ENCODE results near the gene PITX1. TPM values are rescaled to one million over a fixed set of nuclear protein-coding genes. Genes with fewer than 3 reads are reported as not detected.
"Not testable (repeated sequence)": the region's sequence is repeated elsewhere in the genome, so short reads cannot be mapped to it uniquely, and the experiment has no call there.

The PITX1 gene
- total and polyA plus RNA-seq, 4 donors: 0.43 to 1.3 (median 0.72) TPM

- ATAC-seq (ENCODE audit: insufficient read depth, low FRiP score) (no peak), DNase-seq (no peak)
- Histone ChIP-seq H3K9ac (ENCODE audit: insufficient read depth in 1 of 2, low read length in 2 of 2) (no peak overlapping the region), H3K27ac (ENCODE audit: low read depth in 1 of 2, low read length in 1 of 2) (no peak overlapping the region), H3K4me1 (ENCODE audit: control insufficient read depth in 5 of 5, insufficient read depth in 5 of 5, low read length in 5 of 5) (peaks cover 0 to 4% (median 0%) of the 10 kb centered on the region in 5 donors), H3K27me3 (ENCODE audit: control insufficient read depth in 3 of 3, insufficient read depth in 3 of 3, low read length in 2 of 3) (peaks cover 0 to 6% (median 3%) of the 10 kb centered on the region in 3 donors), H3K9me3 (ENCODE audit: control insufficient read depth in 4 of 4, insufficient read depth in 3 of 4, low read length in 3 of 4) (no peaks in the 10 kb centered on the region), H3K36me3 (ENCODE audit: control insufficient read depth in 4 of 4, insufficient read depth in 4 of 4, low read length in 4 of 4) (no peaks in the 10 kb centered on the region), H3K4me3 (no peak overlapping the region)
- 94 to 100% methylated on average over 2 of the region's 2 CpGs for WGBS, 2 donors
- TF ChIP-seq CTCF (IDR thresholded peaks at IDR 0.05; ENCODE audit: control extremely low read depth, extremely low read depth): no peak
These were observed 40.9 kb downstream of the PITX1 start for GRCh38 chr5:134993161-134993560.

GRCh38 chr5:134992148-134992547 lies 41.9 kb downstream of the PITX1 start:
- no peak for ATAC-seq (ENCODE audit: insufficient read depth, low FRiP score)
- DNase-seq: no peak
- Histone ChIP-seq H3K36me3 (ENCODE audit: control insufficient read depth in 4 of 4, insufficient read depth in 4 of 4, low read length in 4 of 4) (no peaks in the 10 kb centered on the region), H3K4me3 (no peak overlapping the region), H3K9me3 (ENCODE audit: control insufficient read depth in 4 of 4, insufficient read depth in 3 of 4, low read length in 3 of 4) (no peaks in the 10 kb centered on the region), H3K9ac (ENCODE audit: insufficient read depth in 1 of 2, low read length in 2 of 2) (no peak overlapping the region), H3K27ac (ENCODE audit: low read depth in 1 of 2, low read length in 1 of 2) (no peak overlapping the region), H3K4me1 (ENCODE audit: control insufficient read depth in 5 of 5, insufficient read depth in 5 of 5, low read length in 5 of 5) (peaks cover 0 to 4% (median 0%) of the 10 kb centered on the region in 5 donors), H3K27me3 (ENCODE audit: control insufficient read depth in 3 of 3, insufficient read depth in 3 of 3, low read length in 2 of 3) (peaks cover 0 to 6% (median 3%) of the 10 kb centered on the region in 3 donors)
- TF ChIP-seq CTCF (IDR thresholded peaks at IDR 0.05; ENCODE audit: control extremely low read depth, extremely low read depth): no peak
- WGBS, 2 donors: 92 to 96% methylated on average over 5 of the region's 5 CpGs

GRCh38 chr5:134990183-134990582 lies 43.8 kb downstream of the PITX1 start:
- not testable (repeated sequence) for H3K27me3 ChIP-seq (ENCODE audit: control insufficient read depth in 3 of 3, insufficient read depth in 3 of 3, low read length in 2 of 3); H3K4me1 ChIP-seq (ENCODE audit: control insufficient read depth in 5 of 5, insufficient read depth in 5 of 5, low read length in 5 of 5); H3K9ac ChIP-seq (ENCODE audit: insufficient read depth in 1 of 2, low read length in 2 of 2); ATAC-seq (ENCODE audit: insufficient read depth, low FRiP score); H3K36me3 ChIP-seq (ENCODE audit: control insufficient read depth in 4 of 4, insufficient read depth in 4 of 4, low read length in 4 of 4); DNase-seq; H3K4me3 ChIP-seq; H3K9me3 ChIP-seq (ENCODE audit: control insufficient read depth in 4 of 4, insufficient read depth in 3 of 4, low read length in 3 of 4); H3K27ac ChIP-seq (ENCODE audit: low read depth in 1 of 2, low read length in 1 of 2)
- 69 to 83% methylated on average over 5 of the region's 5 CpGs for WGBS, 2 donors

GRCh38 chr5:134989266-134989830 lies 44.7 kb downstream of the PITX1 start:
- H3K36me3 ChIP-seq (ENCODE audit: control insufficient read depth in 4 of 4, insufficient read depth in 4 of 4, low read length in 4 of 4): no peaks in the 10 kb centered on the region
- no peak overlapping the region for H3K9ac ChIP-seq (ENCODE audit: insufficient read depth in 1 of 2, low read length in 2 of 2)
- DNase-seq: no peak
- H3K27ac ChIP-seq (ENCODE audit: low read depth in 1 of 2, low read length in 1 of 2): no peak overlapping the region
- no peaks in the 10 kb centered on the region for H3K9me3 ChIP-seq (ENCODE audit: control insufficient read depth in 4 of 4, insufficient read depth in 3 of 4, low read length in 3 of 4)
- H3K27me3 ChIP-seq (ENCODE audit: control insufficient read depth in 3 of 3, insufficient read depth in 3 of 3, low read length in 2 of 3): peaks cover 0 to 4% (median 0%) of the 10 kb centered on the region in 3 donors
- H3K4me3 ChIP-seq: no peak overlapping the region
- H3K4me1 ChIP-seq (ENCODE audit: control insufficient read depth in 5 of 5, insufficient read depth in 5 of 5, low read length in 5 of 5): peaks cover 0 to 4% (median 0%) of the 10 kb centered on the region in 5 donors
- 84 to 90% methylated on average over 3 of the region's 3 CpGs for WGBS, 2 donors
- TF ChIP-seq CTCF (IDR thresholded peaks at IDR 0.05; ENCODE audit: control extremely low read depth, extremely low read depth): no peak
- no peak for ATAC-seq (ENCODE audit: insufficient read depth, low FRiP score)
